Panc1 (cell line): Measurements from ENCODE around the gene FREM1.

Experiments
- POLR2AphosphoS5 ChIP-seq: IDR thresholded peaks from 2 replicates; pipeline ENCODE4 v1.6.1; 2012; ENCODE audit warnings: mild to moderate bottlenecking, low read depth, low read length, moderate library complexity
- TF ChIP-seq, protein P1 (sequence below): fragments of 450-650 bp; IDR thresholded peaks from 2 replicates; pipeline ENCODE4 v1.5.1; 2017; ENCODE audit warnings: mild to moderate bottlenecking

DNA sequence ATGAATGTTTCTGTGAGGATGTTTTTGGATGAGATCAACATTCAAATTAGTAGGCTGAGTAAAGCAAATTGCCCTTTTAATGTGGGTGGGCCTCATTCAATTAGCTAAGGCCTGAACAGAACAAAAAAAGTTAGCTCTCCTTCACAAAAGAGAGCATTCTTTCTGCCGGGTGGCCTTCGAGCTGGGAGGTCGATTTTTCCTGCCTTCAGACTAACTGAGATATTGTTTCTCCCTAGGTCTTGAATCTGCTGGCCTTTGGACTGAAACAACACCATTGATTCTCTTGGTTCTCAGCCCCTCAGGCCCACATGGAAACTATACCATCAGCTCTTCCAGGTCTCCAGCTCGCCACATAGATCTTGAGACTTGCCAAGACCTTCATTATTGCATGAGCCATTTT lies 29.1 kb upstream of the FREM1 start:
- TF ChIP-seq, protein P1, sequence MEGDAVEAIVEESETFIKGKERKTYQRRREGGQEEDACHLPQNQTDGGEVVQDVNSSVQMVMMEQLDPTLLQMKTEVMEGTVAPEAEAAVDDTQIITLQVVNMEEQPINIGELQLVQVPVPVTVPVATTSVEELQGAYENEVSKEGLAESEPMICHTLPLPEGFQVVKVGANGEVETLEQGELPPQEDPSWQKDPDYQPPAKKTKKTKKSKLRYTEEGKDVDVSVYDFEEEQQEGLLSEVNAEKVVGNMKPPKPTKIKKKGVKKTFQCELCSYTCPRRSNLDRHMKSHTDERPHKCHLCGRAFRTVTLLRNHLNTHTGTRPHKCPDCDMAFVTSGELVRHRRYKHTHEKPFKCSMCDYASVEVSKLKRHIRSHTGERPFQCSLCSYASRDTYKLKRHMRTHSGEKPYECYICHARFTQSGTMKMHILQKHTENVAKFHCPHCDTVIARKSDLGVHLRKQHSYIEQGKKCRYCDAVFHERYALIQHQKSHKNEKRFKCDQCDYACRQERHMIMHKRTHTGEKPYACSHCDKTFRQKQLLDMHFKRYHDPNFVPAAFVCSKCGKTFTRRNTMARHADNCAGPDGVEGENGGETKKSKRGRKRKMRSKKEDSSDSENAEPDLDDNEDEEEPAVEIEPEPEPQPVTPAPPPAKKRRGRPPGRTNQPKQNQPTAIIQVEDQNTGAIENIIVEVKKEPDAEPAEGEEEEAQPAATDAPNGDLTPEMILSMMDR: no peak
- TF ChIP-seq POLR2AphosphoS5: no peak
